Trophoblast cell (in vitro differentiated cells and primary cell): ENCODE results near the gene OR5J2.

Experiments used
- DNase-seq, 2 donors: peaks; one replicate each; pipeline ENCODE4 v3.0.0-alpha.2; 2016
- H2AFZ ChIP-seq: 2 replicates; pipeline ENCODE4 v1.6.1; 2013; ENCODE audit warnings: low read length, moderate library complexity, mild to moderate bottlenecking; ENCODE audit not compliant: insufficient read depth, poor library complexity
- H2AK5ac ChIP-seq: 2 replicates; pipeline ENCODE4 v1.6.1; 2013; ENCODE audit warnings: mild to moderate bottlenecking, low read length
- H2BK120ac ChIP-seq: 2 replicates; pipeline ENCODE4 v1.6.1; 2013; ENCODE audit warnings: low read length, mild to moderate bottlenecking, moderate library complexity; ENCODE audit not compliant: insufficient read depth, poor library complexity
- H2BK12ac ChIP-seq: 2 replicates; pipeline ENCODE4 v1.6.1; 2013; ENCODE audit warnings: mild to moderate bottlenecking, low read length, moderate library complexity
- H2BK5ac ChIP-seq: 2 replicates; pipeline ENCODE4 v1.6.1; 2013; ENCODE audit warnings: low read length, low read depth, moderate library complexity, mild to moderate bottlenecking; ENCODE audit not compliant: poor library complexity
- H3K14ac ChIP-seq: 2 replicates; pipeline ENCODE4 v1.6.1; 2013; ENCODE audit warnings: mild to moderate bottlenecking, low read length
- H3K18ac ChIP-seq: 2 replicates; pipeline ENCODE4 v1.6.1; 2013; ENCODE audit warnings: mild to moderate bottlenecking, low read length
- H3K23ac ChIP-seq: 2 replicates; pipeline ENCODE4 v1.6.1; 2013; ENCODE audit warnings: low read length
- H3K27ac ChIP-seq: 2 replicates; pipeline ENCODE4 v1.5.1; 2013; ENCODE audit warnings: low read depth, mild to moderate bottlenecking, inconsistent platforms, low read length, moderate library complexity
- H3K27me3 ChIP-seq: 2 replicates; pipeline ENCODE4 v1.6.1; 2013; ENCODE audit warnings: inconsistent platforms, mild to moderate bottlenecking, low read length, moderate library complexity; ENCODE audit not compliant: insufficient read depth
- H3K36me3 ChIP-seq, 2 experiments: 1 replicate in 1 of 2; 2 replicates in 1 of 2; pipeline ENCODE4 v1.6.1; 2013; ENCODE audit warnings: low read length in 2 of 2, mild to moderate bottlenecking in 2 of 2, moderate library complexity in 1 of 2; ENCODE audit not compliant: insufficient read depth in 2 of 2, control insufficient read depth in 1 of 2
- H3K4ac ChIP-seq: 2 replicates; pipeline ENCODE4 v1.6.1; 2013; ENCODE audit warnings: low read depth, mild to moderate bottlenecking, low read length, moderate library complexity
- H3K4me1 ChIP-seq, 2 experiments: 1 replicate in 1 of 2; 2 replicates in 1 of 2; pipeline ENCODE4 v1.6.1; 2013; ENCODE audit warnings: low read length in 2 of 2, mild to moderate bottlenecking in 2 of 2, moderate library complexity in 1 of 2; ENCODE audit not compliant: insufficient read depth in 2 of 2, control insufficient read depth in 1 of 2
- H3K4me2 ChIP-seq: 2 replicates; pipeline ENCODE4 v1.6.1; 2013; ENCODE audit warnings: inconsistent platforms, mild to moderate bottlenecking, low read length, moderate library complexity
- H3K4me3 ChIP-seq: 2 replicates; pipeline ENCODE4 v1.5.1; 2013; ENCODE audit warnings: mild to moderate bottlenecking, low read depth, low read length, inconsistent platforms
- H3K79me1 ChIP-seq: one replicate; pipeline ENCODE4 v1.6.1; 2013; ENCODE audit warnings: low read length
- H3K79me2 ChIP-seq: 2 replicates; pipeline ENCODE4 v1.6.1; 2013; ENCODE audit warnings: low read length, mild to moderate bottlenecking; ENCODE audit not compliant: control insufficient read depth, insufficient read depth, poor library complexity
- H3K9ac ChIP-seq: 2 replicates; pipeline ENCODE4 v1.6.1; 2013; ENCODE audit warnings: mild to moderate bottlenecking, low read length
- H3K9me3 ChIP-seq: 2 replicates; pipeline ENCODE4 v1.6.1; 2013; ENCODE audit warnings: low read depth, mild to moderate bottlenecking, control low read depth, inconsistent platforms, low read length; ENCODE audit not compliant: insufficient read depth
- H4K12ac ChIP-seq: 2 replicates; pipeline ENCODE4 v1.6.1; 2013; ENCODE audit warnings: low read depth, mild to moderate bottlenecking, low read length, moderate library complexity
- H4K8ac ChIP-seq: 2 replicates; pipeline ENCODE4 v1.6.1; 2013; ENCODE audit warnings: low read depth, mild to moderate bottlenecking, low read length, moderate library complexity
- H4K91ac ChIP-seq: one replicate; pipeline ENCODE4 v1.6.1; 2013; ENCODE audit warnings: low read depth, mild to moderate bottlenecking, low read length, moderate library complexity
- WGBS: extraction: QIAGEN DNeasy Blood & Tissue Kit; methylation state at CpG from one replicate; pipeline ENCODE4 v1.1.7; 2013; ENCODE audit warnings: missing lambda C conversion rate; ENCODE audit not compliant: insufficient read length, insufficient coverage; ENCODE audit errors: extremely low coverage; 5-methylcytosine and 5-hydroxymethylcytosine counted together

OR5J2 gene

DNA sequence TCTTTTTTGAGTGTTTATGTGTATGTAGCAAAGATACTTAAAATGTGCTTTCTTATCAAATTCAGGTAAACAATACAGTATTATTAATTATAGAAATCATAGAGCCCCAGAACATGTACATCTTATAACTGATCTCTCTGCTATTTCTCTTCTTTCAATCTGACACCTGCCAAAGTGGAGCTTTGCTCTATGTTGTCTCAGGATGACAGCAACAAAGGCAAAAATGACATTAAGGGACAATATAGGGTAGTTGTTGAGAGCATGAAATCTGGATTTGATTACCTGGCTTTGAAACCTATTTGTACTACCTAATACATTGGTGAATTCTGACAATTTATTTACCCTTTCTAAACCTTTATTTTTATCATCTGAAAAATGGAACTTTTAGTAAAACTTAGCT, 7.0 kb downstream of the OR5J2 start:
- Histone ChIP-seq H3K36me3 (no peaks in the 10 kb centered on the region), H2AFZ (no peak overlapping the region), H3K4ac (no peak overlapping the region), H3K9ac (no peak overlapping the region), H3K18ac (no peak overlapping the region), H3K23ac (no peak overlapping the region), H3K79me2 (no peaks in the 10 kb centered on the region), H2BK120ac (no peak overlapping the region), H3K14ac (no peak overlapping the region), H3K79me1 (no peaks in the 10 kb centered on the region), H2BK5ac (no peak overlapping the region), H3K4me2 (no peak overlapping the region), H2BK12ac (no peak overlapping the region), H3K27ac (no peak overlapping the region), H3K4me3 (no peak overlapping the region), H4K12ac (no peak overlapping the region), H4K91ac (no peak overlapping the region), H3K4me1 (no peaks in the 10 kb centered on the region), H2AK5ac (no peak overlapping the region), H3K27me3 (no peaks in the 10 kb centered on the region), H3K9me3 (no peaks in the 10 kb centered on the region), H4K8ac (no peak overlapping the region)
- no peak for DNase-seq

GRCh38 chr11:56188602-56189001, 12.2 kb downstream of the OR5J2 start:
- H4K8ac ChIP-seq, result no peak overlapping the region
- no peak overlapping the region for H3K14ac ChIP-seq
- no peaks in the 10 kb centered on the region for H3K27me3 ChIP-seq
- no peak overlapping the region for H2BK12ac ChIP-seq
- H3K9ac ChIP-seq, result no peak overlapping the region
- no CpG with 5 or more reads among the region's 3 CpGs for WGBS
- H3K27ac ChIP-seq, result no peak overlapping the region
- H2AK5ac ChIP-seq, result no peak overlapping the region
- H3K79me2 ChIP-seq, result no peaks in the 10 kb centered on the region
- no peak overlapping the region for H3K23ac ChIP-seq
- DNase-seq, result no peak
- H4K12ac ChIP-seq, result no peak overlapping the region
- H3K9me3 ChIP-seq, result no peaks in the 10 kb centered on the region
- H3K4ac ChIP-seq, result no peak overlapping the region
- no peak overlapping the region for H2AFZ ChIP-seq
- no peak overlapping the region for H3K4me2 ChIP-seq
- H3K4me1 ChIP-seq, result no peaks in the 10 kb centered on the region
- H3K79me1 ChIP-seq, result no peaks in the 10 kb centered on the region
- no peak overlapping the region for H4K91ac ChIP-seq
- no peak overlapping the region for H2BK120ac ChIP-seq
- no peak overlapping the region for H3K18ac ChIP-seq
- H3K4me3 ChIP-seq, result no peak overlapping the region
- no peak overlapping the region for H2BK5ac ChIP-seq
- H3K36me3 ChIP-seq, result no peaks in the 10 kb centered on the region

- Histone ChIP-seq H4K12ac (no peak overlapping the region), H4K91ac (no peak overlapping the region), H2BK12ac (no peak overlapping the region), H2AK5ac (no peak overlapping the region), H2BK5ac (no peak overlapping the region), H3K4me3 (no peak overlapping the region), H2BK120ac (no peak overlapping the region), H3K4me2 (no peak overlapping the region), H3K79me1 (no peaks in the 10 kb centered on the region), H3K27ac (no peak overlapping the region), H3K27me3 (no peaks in the 10 kb centered on the region), H3K9ac (no peak overlapping the region), H3K4ac (no peak overlapping the region), H2AFZ (no peak overlapping the region), H4K8ac (no peak overlapping the region), H3K4me1 (no peaks in the 10 kb centered on the region), H3K14ac (no peak overlapping the region), H3K23ac (no peak overlapping the region), H3K18ac (no peak overlapping the region), H3K36me3 (no peaks in the 10 kb centered on the region), H3K9me3 (no peaks in the 10 kb centered on the region), H3K79me2 (no peaks in the 10 kb centered on the region)
- no peak for DNase-seq
- WGBS, result no CpG with 5 or more reads among the region's 3 CpGs
Measured at GRCh38 chr11:56196705-56197104, 20.3 kb downstream of the OR5J2 start.

GRCh38 chr11:56197367-56197766, 20.9 kb downstream of the OR5J2 start:
- Histone ChIP-seq H3K23ac (no peak overlapping the region), H3K27ac (no peak overlapping the region), H3K14ac (no peak overlapping the region), H4K8ac (no peak overlapping the region), H3K4me1 (no peaks in the 10 kb centered on the region), H3K79me1 (no peaks in the 10 kb centered on the region), H4K12ac (no peak overlapping the region), H3K9me3 (no peaks in the 10 kb centered on the region), H3K18ac (no peak overlapping the region), H3K9ac (no peak overlapping the region), H2BK5ac (no peak overlapping the region), H3K4ac (no peak overlapping the region), H3K36me3 (no peaks in the 10 kb centered on the region), H2AFZ (no peak overlapping the region), H3K4me3 (no peak overlapping the region), H3K79me2 (no peaks in the 10 kb centered on the region), H3K27me3 (no peaks in the 10 kb centered on the region), H2BK12ac (no peak overlapping the region), H4K91ac (no peak overlapping the region), H3K4me2 (no peak overlapping the region), H2BK120ac (no peak overlapping the region), H2AK5ac (no peak overlapping the region)
- no peak for DNase-seq
- WGBS, result no CpG with 5 or more reads among the region's 2 CpGs

DNA sequence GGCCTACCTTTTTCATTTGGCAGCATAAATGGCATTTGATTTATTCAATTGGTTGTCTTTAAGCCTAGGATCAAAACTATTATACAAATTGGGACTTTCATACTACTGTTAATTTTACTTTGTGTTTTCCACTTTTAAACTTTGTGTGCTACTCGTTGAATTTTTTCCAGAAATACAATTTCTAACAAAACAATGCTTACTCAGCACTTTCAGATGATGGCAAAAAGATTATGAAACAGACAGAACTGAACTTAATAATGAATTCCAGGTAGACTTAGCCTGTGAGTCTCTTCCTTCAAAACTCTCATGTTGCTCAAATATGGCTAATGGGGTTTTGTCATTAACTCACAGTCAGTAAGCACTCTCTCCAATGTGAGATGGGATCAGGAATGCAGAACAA, 31.4 kb downstream of the OR5J2 start:
- H3K9me3 ChIP-seq, result peaks cover 2% of the 10 kb centered on the region
- H2BK12ac ChIP-seq, result no peak overlapping the region
- H3K79me2 ChIP-seq, result no peaks in the 10 kb centered on the region
- no peak overlapping the region for H3K14ac ChIP-seq
- H3K18ac ChIP-seq, result no peak overlapping the region
- DNase-seq, result no peak
- no peak overlapping the region for H3K9ac ChIP-seq
- no peaks in the 10 kb centered on the region for H3K27me3 ChIP-seq
- H4K8ac ChIP-seq, result no peak overlapping the region
- no peaks in the 10 kb centered on the region for H3K36me3 ChIP-seq
- H2AFZ ChIP-seq, result no peak overlapping the region
- H2BK120ac ChIP-seq, result no peak overlapping the region
- no peak overlapping the region for H2AK5ac ChIP-seq
- H3K4me1 ChIP-seq, result no peaks in the 10 kb centered on the region
- no CpG with 5 or more reads among the region's 1 CpG for WGBS
- H4K91ac ChIP-seq, result no peak overlapping the region
- H3K23ac ChIP-seq, result no peak overlapping the region
- no peak overlapping the region for H4K12ac ChIP-seq
- H3K4me3 ChIP-seq, result no peak overlapping the region
- no peaks in the 10 kb centered on the region for H3K79me1 ChIP-seq
- no peak overlapping the region for H3K27ac ChIP-seq
- no peak overlapping the region for H3K4me2 ChIP-seq
- H2BK5ac ChIP-seq, result no peak overlapping the region
- H3K4ac ChIP-seq, result no peak overlapping the region
